ENCODE data around the gene NSFL1C.

The NSFL1C gene

GRCh38 chr20:1460275-1460674, 6.4 kb downstream of the NSFL1C start:
- DNase-seq, result no peak

DNA sequence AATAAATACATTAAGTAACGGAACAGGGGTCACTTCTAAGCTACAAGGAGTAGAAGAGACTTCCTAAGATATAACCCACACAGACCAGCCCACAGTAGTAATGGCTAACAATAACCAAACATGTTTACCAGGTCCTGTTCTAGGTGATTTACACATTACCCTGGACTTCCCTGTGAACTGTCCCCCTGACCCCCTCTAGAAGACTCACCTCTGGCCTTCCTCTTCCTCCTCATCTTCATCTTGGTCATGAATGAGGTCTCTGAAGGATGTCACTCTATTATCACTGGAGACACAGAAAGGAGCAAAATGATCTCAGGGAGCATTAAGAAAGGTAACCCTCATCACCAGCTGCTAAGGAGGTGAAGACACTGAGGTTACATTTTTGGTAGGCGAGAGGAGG, 8.7 kb downstream of the NSFL1C start:
- no peak for DNase-seq

- no peak for DNase-seq
Observed at GRCh38 chr20:1456300-1456699, 10.3 kb downstream of the NSFL1C start.

DNA sequence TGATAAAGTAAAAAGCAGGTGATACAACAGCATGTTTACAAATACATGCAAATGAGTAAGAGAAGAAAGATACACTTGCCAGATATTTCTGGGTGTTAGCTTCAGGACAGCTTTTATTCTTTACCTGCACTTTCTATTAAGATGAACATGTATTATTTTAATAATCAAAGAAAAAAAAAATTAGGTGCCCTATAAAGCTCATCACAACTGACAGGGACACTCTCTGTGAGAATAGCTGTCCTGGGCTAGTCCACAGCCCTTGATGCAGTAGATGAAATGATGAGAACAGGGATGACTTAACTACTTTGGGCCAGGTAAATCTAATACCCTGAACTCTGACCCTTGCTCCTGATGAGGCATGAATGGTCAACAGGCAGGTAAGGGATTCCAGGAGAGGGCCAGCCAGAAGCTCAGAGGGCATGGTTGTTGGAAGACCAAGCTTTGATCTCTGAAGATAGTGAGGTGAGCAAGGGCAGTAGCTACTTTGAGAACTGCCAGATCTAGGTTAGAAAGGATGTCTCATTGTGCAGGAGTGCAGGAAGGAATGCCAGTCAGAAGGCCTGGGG, 15.6 kb downstream of the NSFL1C start:
- no peak for DNase-seq

GRCh38 chr20:1449370-1449769, 17.3 kb downstream of the NSFL1C start:
- DNase-seq, result no peak

- no peak for DNase-seq
Observed at GRCh38 chr20:1448081-1448620, 18.5 kb downstream of the NSFL1C start.

GRCh38 chr20:1446536-1446935, 20.1 kb downstream of the NSFL1C start:
- DNase-seq, result no peak

- no peak for DNase-seq
Observed at GRCh38 chr20:1443085-1443484, 23.6 kb downstream of the NSFL1C start.

- no peak for DNase-seq
Observed at GRCh38 chr20:1442304-1442703, 24.3 kb downstream of the NSFL1C start.

DNA sequence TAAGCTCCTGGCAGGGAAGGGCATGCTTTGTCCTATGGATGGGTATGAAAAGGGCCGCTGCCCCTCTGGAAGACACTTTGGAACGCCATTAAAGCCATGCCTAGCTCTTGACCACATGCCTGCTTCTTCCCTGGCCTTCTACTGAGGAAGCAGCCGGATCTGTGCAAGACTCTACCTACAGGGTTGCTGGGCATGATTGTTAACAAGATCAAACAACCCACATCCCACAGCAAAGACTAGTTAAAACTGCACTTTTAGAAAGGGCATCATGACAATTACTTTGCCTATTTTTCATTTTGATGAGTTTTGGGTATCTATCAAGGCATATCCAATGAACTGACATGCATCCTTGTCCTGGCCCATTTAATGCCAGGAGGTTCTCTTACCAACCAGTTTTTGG, 25.5 kb downstream of the NSFL1C start:
- no peak for DNase-seq

DNA sequence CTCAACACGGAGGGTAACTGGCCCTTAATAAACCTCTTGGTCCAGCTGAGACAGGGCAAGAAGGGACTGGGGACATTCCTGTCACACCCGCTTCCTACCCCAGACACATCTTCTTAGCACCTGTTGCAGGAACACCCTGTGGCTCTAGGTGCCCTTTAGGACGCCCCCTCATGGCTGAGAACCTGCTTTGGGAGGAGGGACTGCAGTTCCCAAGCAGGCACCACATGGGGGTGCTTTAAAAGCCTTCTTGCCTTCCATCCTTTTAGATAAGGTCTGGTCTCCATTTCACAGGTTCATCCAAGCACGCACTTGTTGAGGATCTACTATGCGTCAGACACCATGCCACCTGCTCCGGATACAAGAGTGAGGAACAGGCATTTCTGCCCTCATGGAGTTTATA, 26.6 kb downstream of the NSFL1C start:
- no peak for DNase-seq

DNA sequence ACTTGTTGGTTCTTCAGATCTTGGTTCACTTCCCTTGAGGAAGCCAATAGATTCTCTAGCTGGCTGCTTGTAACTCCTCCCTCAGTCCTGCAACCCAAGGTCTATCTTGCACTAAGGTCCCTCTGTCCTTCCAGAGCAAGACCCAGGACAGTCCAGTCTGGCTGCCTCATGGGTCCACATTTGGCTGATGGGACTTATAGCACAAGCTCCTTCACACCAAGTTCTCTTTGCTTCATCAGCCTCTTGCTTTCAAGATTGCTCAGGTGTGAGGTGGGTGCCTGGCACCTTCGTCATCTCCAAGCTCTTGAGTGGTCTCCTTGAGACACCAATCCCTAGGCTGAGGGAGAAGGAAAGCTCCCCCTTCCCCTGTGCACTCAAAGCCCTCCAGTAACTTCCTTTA, 28.3 kb downstream of the NSFL1C start:
- no peak for DNase-seq

- peak; percentile 65 for DNase-seq
Observed at GRCh38 chr20:1437235-1437904, 29.3 kb downstream of the NSFL1C start.

DNA sequence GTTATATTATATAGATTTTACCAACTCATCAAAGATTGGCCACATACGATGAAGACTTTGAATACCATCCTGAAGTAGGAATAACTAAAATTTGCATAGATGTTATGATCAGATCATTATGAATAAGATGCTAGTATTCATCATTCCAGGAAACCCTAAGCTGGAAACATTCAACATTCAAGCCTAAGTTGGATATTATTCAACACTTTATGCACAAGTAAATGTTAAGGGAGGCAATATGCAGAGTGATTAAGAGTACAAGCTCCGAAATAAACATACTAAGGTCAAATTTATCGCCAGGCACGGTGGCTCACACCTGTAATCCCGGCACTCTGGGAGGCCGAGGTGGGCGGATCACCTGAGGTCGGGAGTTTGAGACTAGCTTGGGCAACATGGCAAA, 30.4 kb downstream of the NSFL1C start:
- no peak for DNase-seq

DNA sequence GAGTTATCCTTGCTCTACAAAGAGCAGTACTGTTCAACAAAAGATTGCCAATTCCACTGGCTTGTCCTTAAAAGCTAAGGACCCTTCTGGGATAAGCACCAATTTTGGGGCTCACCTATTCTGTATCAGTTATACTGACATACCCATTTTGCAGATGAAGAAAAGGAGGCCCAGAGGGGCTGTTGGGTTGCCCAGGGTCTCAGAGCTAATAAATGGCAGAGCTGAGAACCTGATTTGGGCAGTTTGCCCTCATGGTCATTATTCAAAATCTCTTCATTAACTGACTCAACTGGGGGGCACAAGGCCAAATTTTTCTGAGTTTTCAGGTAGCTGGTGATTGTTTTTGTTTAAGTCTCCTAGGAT, 31.3 kb downstream of the NSFL1C start:
- DNase-seq, result no peak

- DNase-seq, result peak; percentile 25
Observed at GRCh38 chr20:1434571-1435336, 31.9 kb downstream of the NSFL1C start.

GRCh38 chr20:1431158-1431557, 35.5 kb downstream of the NSFL1C start:
- DNase-seq, result no peak

GRCh38 chr20:1430004-1430451, 36.6 kb downstream of the NSFL1C start:
- no peak for DNase-seq

- DNase-seq, result no peak
Observed at GRCh38 chr20:1429143-1429728, 37.4 kb downstream of the NSFL1C start.

- DNase-seq, result no peak
Observed at GRCh38 chr20:1427457-1428054, 39.1 kb downstream of the NSFL1C start.

DNA sequence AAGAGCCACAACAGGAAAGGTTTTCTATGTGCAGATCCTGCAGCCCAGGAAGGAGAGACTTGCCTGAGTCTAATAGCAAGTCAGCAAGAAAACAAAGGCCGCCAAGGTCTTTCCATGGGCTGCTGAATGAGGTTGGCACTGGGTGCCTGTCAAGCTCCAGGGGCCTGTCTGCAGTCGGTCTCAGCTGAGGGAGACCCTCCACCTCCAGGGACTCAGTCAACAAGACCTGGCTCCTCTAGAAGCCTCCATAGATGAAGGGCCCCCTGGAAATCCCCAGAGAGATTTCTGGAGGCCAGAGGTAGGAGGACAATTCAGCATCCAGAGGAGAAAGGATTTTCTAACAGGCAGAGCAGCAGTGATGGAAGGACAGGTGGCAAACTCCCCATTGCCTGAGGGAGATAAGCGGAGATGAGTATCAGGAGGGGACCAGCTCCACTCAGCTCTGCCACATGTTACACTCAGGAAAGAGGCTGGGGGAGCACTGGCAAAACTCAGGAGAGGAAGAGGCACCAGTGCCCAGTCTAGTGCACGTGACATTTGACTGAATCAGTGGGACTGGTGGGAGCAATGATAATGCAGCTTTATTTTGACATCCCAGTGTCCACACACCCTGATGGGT, 40.3 kb downstream of the NSFL1C start:
- no peak for DNase-seq

DNA sequence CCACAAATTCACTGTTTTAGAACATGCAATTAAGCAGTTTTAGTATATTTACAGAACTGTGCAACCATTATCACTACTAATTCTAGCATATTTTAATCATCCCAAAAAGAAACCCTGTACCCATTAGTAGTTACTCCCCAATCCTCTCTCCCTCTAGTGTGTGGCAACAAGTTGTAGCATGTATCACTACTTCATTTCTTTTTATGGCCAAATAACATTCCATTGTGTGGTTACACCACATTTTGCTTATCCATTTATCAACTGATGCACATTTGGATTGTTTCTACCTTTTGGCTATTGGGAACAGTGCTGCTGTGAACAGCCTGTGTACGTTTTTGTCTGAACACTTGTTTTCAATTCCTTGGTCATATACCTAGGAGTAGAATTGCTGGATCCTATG, 42.3 kb downstream of the NSFL1C start:
- DNase-seq, result no peak

DNA sequence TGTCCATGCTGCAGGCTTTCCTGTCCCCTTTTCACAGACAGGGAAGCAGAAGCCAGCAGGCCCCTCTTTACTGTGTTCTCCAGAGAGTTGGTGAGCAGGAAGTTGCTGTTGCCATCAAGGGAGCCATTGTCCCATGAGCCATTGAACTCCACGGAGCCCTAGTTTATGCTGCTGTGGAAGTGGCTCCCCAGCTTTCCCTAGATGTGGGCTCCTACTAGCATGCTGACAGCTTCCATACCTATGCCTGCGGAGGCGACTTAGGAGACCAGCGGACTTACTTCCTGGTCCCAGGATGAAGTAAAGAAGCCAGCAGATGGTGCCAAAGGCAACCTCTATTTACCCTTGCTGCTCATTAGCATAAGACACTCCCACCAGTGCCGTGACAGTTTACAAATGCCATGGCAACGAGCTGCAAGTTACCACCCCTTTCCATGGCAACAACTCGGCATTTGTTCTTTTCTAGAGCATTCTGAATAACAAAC, 43.0 kb downstream of the NSFL1C start:
- DNase-seq, result no peak

All from effector CD8-positive, alpha-beta T cell (primary cell).